ENCODE data around the gene LHPP. TPM values are rescaled to one million over a fixed set of nuclear protein-coding genes. Genes with fewer than 3 reads are reported as not detected.

The LHPP gene
- total RNA-seq, 1 donor from 2014 or later: 8.8 TPM

DNA sequence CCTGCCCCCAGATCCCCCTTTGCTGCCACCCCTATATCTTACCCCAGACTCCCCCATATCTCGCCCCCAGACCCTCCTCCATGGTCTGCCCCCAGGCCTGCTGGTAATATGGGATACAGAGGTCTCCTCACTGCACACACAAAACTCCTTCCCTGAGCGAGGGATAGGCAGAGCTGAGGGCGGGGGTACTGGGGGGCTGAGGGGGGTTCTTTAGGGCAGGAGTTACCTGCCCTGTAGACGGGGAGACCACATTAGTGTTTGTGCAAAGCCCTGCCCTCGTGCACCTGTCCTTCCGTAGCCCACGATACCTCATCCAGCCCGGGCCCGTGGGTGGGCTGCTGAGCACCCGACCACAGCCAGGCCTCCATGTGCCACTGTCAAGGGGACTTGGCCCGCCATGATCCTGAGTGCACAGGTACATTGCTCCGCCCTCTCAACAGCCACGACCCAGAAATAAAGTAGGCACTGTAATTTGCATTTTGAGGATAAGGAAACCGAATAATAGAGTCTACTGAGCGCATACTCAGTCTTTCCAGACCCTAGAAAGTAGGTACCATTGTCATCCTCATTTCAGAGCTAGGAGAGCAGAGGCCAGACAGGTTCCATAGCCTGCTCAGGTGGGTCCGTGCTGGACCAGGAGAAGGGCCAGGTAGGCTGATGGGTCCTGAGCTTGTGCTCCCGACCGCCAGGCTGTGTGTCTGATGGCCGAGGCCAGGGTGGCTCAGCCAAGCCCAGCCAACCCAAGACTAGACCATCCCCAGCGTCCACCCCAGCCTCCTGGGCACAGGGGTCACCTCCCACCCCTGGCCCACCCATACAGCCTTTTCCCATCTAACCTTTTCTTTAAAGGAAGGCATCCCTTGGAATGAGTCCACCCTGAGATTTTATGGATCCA is 115.2 kb downstream of the LHPP start:
- Mint-ChIP-seq H3K27ac (ENCODE audit: unreplicated experiment) (no peak overlapping the region), H3K4me3 (no peak overlapping the region), H3K36me3 (ENCODE audit: low read depth) (no peaks in the 10 kb centered on the region), H3K27me3 (ENCODE audit: low read depth) (no peaks in the 10 kb centered on the region), H3K4me1 (no peaks in the 10 kb centered on the region), H3K9me3 (peaks cover 9% of the 10 kb centered on the region)
- TF ChIP-seq CTCF (conservative IDR thresholded peaks at IDR 0.05): no peak
- no peak for DNase-seq (ENCODE audit: low read depth, low spot score)

DNA sequence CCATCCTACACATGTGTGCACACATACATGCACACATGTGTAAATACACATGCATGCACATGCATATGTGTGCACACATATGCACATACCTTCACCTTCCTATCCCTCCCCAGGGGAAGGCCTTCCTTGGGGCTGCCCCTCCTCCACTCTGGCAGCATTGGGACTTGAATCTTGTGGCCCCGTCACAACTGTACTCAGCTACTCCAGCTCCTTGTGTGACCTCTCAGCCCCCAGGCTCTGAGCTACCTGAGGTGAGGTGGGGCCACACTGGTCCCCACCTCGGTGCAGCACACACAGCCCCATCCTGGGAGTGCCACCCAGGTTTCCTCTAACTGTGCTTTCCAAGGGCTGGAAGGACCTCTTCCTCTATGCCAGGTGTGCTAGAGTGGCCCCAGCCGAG is 116.0 kb downstream of the LHPP start:
- no peaks in the 10 kb centered on the region for H3K4me1 Mint-ChIP-seq
- H3K27me3 Mint-ChIP-seq (ENCODE audit: low read depth): no peaks in the 10 kb centered on the region
- H3K4me3 Mint-ChIP-seq: no peak overlapping the region
- DNase-seq (ENCODE audit: low read depth, low spot score): no peak
- H3K9me3 Mint-ChIP-seq: peaks cover 9% of the 10 kb centered on the region
- TF ChIP-seq CTCF (conservative IDR thresholded peaks at IDR 0.05): no peak
- H3K36me3 Mint-ChIP-seq (ENCODE audit: low read depth): no peaks in the 10 kb centered on the region
- H3K27ac Mint-ChIP-seq (ENCODE audit: unreplicated experiment): no peak overlapping the region

- peaks cover 9% of the 10 kb centered on the region for H3K9me3 Mint-ChIP-seq
- H3K27me3 Mint-ChIP-seq (ENCODE audit: low read depth): no peaks in the 10 kb centered on the region
- no peak for TF ChIP-seq CTCF (conservative IDR thresholded peaks at IDR 0.05)
- H3K4me1 Mint-ChIP-seq: no peaks in the 10 kb centered on the region
- H3K36me3 Mint-ChIP-seq (ENCODE audit: low read depth): no peaks in the 10 kb centered on the region
- H3K27ac Mint-ChIP-seq (ENCODE audit: unreplicated experiment): no peak overlapping the region
- no peak for DNase-seq (ENCODE audit: low read depth, low spot score)
- H3K4me3 Mint-ChIP-seq: no peak overlapping the region
These were observed 116.8 kb downstream of the LHPP start for GRCh38 chr10:124578231-124579010.

DNA sequence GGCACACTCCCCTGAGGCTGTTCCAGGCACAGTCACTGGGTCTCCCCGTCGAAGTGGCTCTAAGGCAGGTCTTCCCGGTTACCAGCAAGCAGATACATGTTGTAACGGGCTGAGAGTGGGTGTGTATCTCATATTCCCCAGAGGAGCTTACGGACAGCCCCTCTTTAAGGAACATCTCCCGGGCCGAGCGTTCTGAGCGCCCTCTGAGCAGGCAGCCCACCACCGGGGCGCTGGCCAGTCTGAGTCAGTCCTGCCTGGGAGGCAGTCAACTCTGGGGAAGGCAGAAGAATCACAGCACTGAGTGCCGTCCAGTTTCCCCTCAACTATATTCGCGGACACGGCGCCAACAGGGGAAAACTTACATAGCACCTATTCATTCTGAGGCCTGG is 117.4 kb downstream of the LHPP start:
- peaks cover 9% of the 10 kb centered on the region for H3K9me3 Mint-ChIP-seq
- H3K4me1 Mint-ChIP-seq: no peaks in the 10 kb centered on the region
- H3K36me3 Mint-ChIP-seq (ENCODE audit: low read depth): no peaks in the 10 kb centered on the region
- TF ChIP-seq CTCF (conservative IDR thresholded peaks at IDR 0.05): no peak
- no peak overlapping the region for H3K4me3 Mint-ChIP-seq
- DNase-seq (ENCODE audit: low read depth, low spot score): no peak
- H3K27ac Mint-ChIP-seq (ENCODE audit: unreplicated experiment): no peak overlapping the region
- no peaks in the 10 kb centered on the region for H3K27me3 Mint-ChIP-seq (ENCODE audit: low read depth)

GRCh38 chr10:124586142-124586541 is 124.5 kb downstream of the LHPP start:
- TF ChIP-seq CTCF (conservative IDR thresholded peaks at IDR 0.05): no peak
- no peak overlapping the region for H3K27ac Mint-ChIP-seq (ENCODE audit: unreplicated experiment)
- no peaks in the 10 kb centered on the region for H3K27me3 Mint-ChIP-seq (ENCODE audit: low read depth)

More at GRCh38 chr10:124586142-124586541, 124.5 kb downstream of the LHPP start:
- no peak for DNase-seq (ENCODE audit: low read depth, low spot score)
- Mint-ChIP-seq H3K4me1 (peaks cover 28% of the 10 kb centered on the region), H3K9me3 (peaks cover 6% of the 10 kb centered on the region), H3K4me3 (no peak overlapping the region), H3K36me3 (ENCODE audit: low read depth) (no peaks in the 10 kb centered on the region)

Measured in neural crest cell (in vitro differentiated cells).